GM18868 (cell line): ENCODE results near the gene MEIKIN.

Source experiments
- ATAC-seq: cut with Tn5 transposase; IDR thresholded peaks from one replicate; pipeline ENCODE4 v1.9.1; 2021; ENCODE audit warnings: mild to moderate bottlenecking, moderate library complexity; ENCODE audit not compliant: unreplicated experiment

MEIKIN gene

DNA sequence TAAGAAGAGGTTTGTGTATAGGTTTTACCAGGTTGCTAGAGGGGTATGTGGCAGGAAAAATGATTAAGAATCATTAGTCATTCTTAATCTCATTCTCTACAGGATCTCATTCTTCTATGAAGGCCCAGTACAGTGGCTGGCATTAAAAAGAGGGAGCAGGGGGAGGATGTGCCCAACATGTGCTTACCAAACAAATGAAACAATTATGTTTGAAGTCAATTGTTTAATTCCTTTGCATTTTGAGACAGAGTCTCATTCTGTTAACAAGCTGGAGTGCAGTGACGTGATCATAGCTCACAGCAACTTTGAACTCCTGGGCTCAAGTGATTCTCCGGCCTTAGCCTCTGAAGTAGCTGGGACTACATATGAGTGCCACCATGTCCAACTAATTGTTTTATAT lies 171.7 kb downstream of the MEIKIN start:
- ATAC-seq = no peak

DNA sequence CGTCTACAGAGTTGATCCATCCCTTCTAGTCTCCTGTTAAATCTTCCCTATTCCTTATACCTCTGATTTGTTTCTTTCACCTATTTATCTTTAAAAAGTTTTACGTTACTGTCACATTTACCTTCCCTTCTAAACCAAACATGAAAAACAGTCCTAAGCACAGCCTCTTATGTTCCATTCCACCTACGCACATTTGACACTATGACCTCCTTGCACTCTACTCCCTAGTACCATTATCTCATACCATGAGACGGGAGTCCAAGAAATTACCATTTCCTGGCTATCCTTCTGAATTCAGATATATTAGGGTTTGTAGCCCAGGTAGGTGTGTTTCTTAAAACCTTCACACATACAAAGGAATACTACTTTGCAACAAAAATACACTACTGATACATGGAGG lies 173.8 kb downstream of the MEIKIN start:
- no peak for ATAC-seq

GRCh38 chr5:131769961-131770360 lies 175.5 kb downstream of the MEIKIN start:
- no peak for ATAC-seq

DNA sequence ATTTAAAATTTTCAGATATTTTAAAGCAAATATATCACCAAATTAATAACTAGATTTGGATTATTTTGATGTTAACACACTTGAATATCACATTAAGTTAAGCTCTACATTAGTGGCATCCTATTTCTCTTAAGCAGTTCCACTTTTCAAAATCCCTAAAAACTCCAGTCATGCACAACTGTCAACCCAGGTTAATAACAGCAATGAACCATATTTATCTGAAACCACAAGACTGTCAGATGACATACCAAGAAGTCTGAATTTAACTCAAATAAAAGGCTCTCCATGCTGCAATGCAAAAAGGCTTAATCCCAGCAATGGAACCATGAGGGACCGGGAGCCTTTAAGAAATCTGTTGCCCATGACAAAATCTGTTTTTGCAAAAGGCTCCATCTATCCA lies 176.1 kb downstream of the MEIKIN start:
- ATAC-seq = no peak

DNA sequence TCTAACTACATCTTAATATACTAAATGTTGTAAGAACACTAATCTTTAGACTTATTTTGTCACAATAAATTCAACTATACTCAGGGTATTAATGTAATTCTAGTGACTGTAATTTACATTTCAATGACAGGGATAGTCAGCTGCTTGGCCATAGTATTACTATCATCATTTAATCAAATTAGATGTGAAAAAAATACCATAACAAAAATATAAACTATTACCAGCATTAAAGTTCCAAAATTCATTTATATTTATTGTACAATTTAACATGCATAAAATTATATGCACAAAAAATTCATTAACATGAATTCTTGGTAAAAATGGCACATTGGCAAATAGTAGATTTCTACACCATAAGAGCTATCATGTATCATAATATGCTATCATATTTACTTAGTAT lies 177.6 kb downstream of the MEIKIN start:
- ATAC-seq = no peak

GRCh38 chr5:131766689-131767088 lies 178.8 kb downstream of the MEIKIN start:
- no peak for ATAC-seq

DNA sequence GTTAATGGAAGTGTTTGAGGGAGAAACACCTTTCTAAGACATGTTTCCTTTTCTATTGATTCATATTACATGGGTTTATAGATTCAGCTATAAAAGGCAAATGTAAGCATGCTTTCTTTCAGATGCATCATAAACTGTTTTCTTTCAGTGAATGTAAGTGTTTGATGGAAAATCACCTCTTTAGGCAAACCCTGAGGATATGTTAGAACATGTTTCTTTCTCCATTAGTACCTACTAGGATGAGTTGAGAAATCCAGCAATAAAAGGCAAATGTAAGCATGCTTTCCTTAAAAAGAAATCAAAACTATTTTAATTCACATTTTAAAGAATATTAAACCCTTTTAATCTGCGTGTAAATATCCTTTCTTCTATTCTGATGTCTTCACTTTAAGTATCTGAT lies 180.2 kb downstream of the MEIKIN start:
- ATAC-seq = no peak

- no peak for ATAC-seq
These were observed 181.5 kb downstream of the MEIKIN start for GRCh38 chr5:131763968-131764367.

GRCh38 chr5:131760793-131761192 lies 184.7 kb downstream of the MEIKIN start:
- no peak for ATAC-seq

GRCh38 chr5:131759704-131760103 lies 185.8 kb downstream of the MEIKIN start:
- ATAC-seq = no peak

GRCh38 chr5:131758520-131758900 lies 187.0 kb downstream of the MEIKIN start:
- peak; percentile 25 for ATAC-seq

- peak; percentile 56 for ATAC-seq
These were observed 187.5 kb downstream of the MEIKIN start for GRCh38 chr5:131757830-131758519.
